Aorta (tissue), 5 donors: ENCODE data around the gene BMERB1. TPM values are rescaled to one million over a fixed set of nuclear protein-coding genes. Genes with fewer than 3 reads are reported as not detected.
A peak's percentile ranks its signal among the peaks of the same experiment; 100 is the strongest.
"Not testable (repeated sequence)": the region's sequence is repeated elsewhere in the genome, so short reads cannot be mapped to it uniquely, and the experiment has no call there.

ENCODE experiments used
- ATAC-seq: fragments of 200-7000 bp; cut with Tn5 transposase; one replicate; pipeline ENCODE4 v1.9.1; 2022; ENCODE audit warnings: moderate library complexity; ENCODE audit not compliant: low FRiP score
- DNase-seq, 2 donors: peaks; one replicate each; pipeline ENCODE4 v3.0.0-alpha.2; 2020
- H3K27ac ChIP-seq, 2 donors: one replicate each; pipeline ENCODE4 v1.5.1; 2013; ENCODE audit warnings: low read length in 2 of 2, mild to moderate bottlenecking in 2 of 2, moderate library complexity in 2 of 2, control low read depth in 1 of 2, inconsistent platforms in 1 of 2, low read depth in 1 of 2
- H3K27me3 ChIP-seq, 2 donors: one replicate each; pipeline ENCODE4 v1.6.1; 2013; ENCODE audit warnings: control low read depth in 1 of 2, low read length in 1 of 2, mild to moderate bottlenecking in 1 of 2, moderate library complexity in 1 of 2; ENCODE audit not compliant: insufficient read depth in 2 of 2, control insufficient read depth in 1 of 2
- H3K36me3 ChIP-seq, 2 donors: one replicate each; pipeline ENCODE4 v1.6.1; 2013; ENCODE audit warnings: control low read depth in 1 of 2, low read length in 1 of 2, mild to moderate bottlenecking in 1 of 2; ENCODE audit not compliant: insufficient read depth in 2 of 2, control insufficient read depth in 1 of 2
- H3K4me1 ChIP-seq, 2 donors: one replicate each; pipeline ENCODE4 v1.6.1; 2013; ENCODE audit warnings: low read length in 2 of 2, control low read depth in 1 of 2, mild to moderate bottlenecking in 1 of 2, moderate library complexity in 1 of 2; ENCODE audit not compliant: insufficient read depth in 2 of 2, control insufficient read depth in 1 of 2
- H3K4me3 ChIP-seq, 2 donors: one replicate each; pipeline ENCODE4 v1.5.1; 2013; ENCODE audit warnings: low read length in 2 of 2, control low read depth in 1 of 2, mild to moderate bottlenecking in 1 of 2
- H3K9me3 ChIP-seq: one replicate; pipeline ENCODE4 v1.6.1; 2013; ENCODE audit warnings: mild to moderate bottlenecking, low read length; ENCODE audit not compliant: control insufficient read depth
- WGBS, 2 donors: extraction: QIAGEN DNeasy Blood & Tissue Kit; methylation state at CpG; one replicate each; pipeline ENCODE4 v1.1.7; 2013; 5-methylcytosine and 5-hydroxymethylcytosine counted together
- intact Hi-C, 2 donors: fragments of 100-400 bp; cut with DNase I; formaldehyde crosslinking; loops; one replicate each; pipeline versions ENCODE4 v1.14.2 to v1.15.0; 2022
- polyA plus RNA-seq, 2 donors: library from polyadenylated mRNA; stranded (reverse); fragments of 200-250 nt; gene quantifications; one replicate each; pipeline ENCODE4 v1.2.3, GENCODE V29; 2013
- total RNA-seq, 2 donors: library from RNA; stranded (reverse); fragmentation: NEBNext Ultra II Directional; extraction: Animal tissue kit (Norgen Biotek cat#: 25700); gene quantifications; one replicate each; pipeline ENCODE4 v1.2.1, GENCODE V29; 2021
- donor health status: healthy with polysubstance abuse.
- donor health status: Bipolar disorder and iron deficiency.
- donor health status: DM: no; HTN: no; CAD: no.
- donor health status: DM: no; HTN: no; CAD: no.
- donor health status: DM: yes; HTN: yes; CAD: no.

BMERB1 gene
- total and polyA plus RNA-seq, 4 donors, result 52.2 to 76.7 (median 71.1) TPM

DNA sequence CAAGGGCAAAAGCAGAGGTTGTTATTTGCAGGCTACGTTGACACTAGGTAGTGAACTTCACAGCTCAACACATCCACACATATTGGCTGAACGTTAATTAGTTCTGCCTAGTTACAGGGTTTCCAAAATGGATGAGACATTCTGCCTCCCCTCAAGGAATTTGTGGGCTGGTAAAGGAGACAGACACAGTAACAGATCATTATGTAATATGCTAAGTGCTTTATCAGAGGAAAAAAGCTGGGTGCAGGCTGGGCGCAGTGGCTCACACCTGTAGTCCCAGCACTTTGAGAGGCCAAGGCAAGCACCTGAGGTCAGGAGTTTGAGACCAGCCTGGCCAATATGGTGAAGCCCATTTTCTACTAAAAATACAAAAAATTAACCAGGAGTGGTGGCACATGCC, 26.2 kb downstream of the BMERB1 start:
- no peaks in the 10 kb centered on the region for H3K27me3 ChIP-seq
- no peak overlapping the region for H3K4me3 ChIP-seq
- ATAC-seq (no peak), DNase-seq (no peak)
- intact Hi-C loops, result no loop called here
- H3K4me1 ChIP-seq, result peaks cover 0 to 3% of the 10 kb centered on the region in 2 donors
- WGBS, 2 donors, result 86 to 89% methylated on average over 3 of the region's 3 CpGs
- no peaks in the 10 kb centered on the region for H3K36me3 ChIP-seq
- no peaks in the 10 kb centered on the region for H3K9me3 ChIP-seq
- no peak overlapping the region for H3K27ac ChIP-seq

DNA sequence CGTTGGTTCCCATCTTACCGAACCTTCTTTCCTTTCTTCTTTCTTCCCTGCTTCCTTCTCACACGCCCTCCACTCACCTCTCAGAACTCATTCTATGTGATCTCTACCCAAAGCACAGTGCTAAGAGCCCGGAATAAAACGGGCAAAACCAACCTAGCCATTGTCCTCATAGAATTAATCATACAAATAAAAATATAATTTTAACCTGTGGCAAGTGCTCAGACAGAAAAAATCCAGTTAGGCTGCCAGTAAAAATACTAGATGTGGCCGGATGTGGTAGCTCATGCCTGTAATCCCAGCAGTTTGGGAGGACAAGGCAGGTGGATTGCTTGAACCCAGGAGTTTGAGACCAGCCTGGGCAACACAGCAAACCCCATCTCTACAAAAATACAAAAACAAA, 27.0 kb downstream of the BMERB1 start:
- intact Hi-C loops, result no loop called here
- Histone ChIP-seq H3K36me3 (no peaks in the 10 kb centered on the region), H3K9me3 (no peaks in the 10 kb centered on the region), H3K27me3 (no peaks in the 10 kb centered on the region), H3K27ac (peak overlapping the region in 1 of 2 donors; percentile 43), H3K4me1 (peaks cover 0 to 3% of the 10 kb centered on the region in 2 donors), H3K4me3 (no peak overlapping the region)
- 30 to 34% methylated on average over 6 of the region's 6 CpGs for WGBS, 2 donors
- ATAC-seq (no peak), DNase-seq (no peak)

GRCh38 chr16:15464401-15465186, 30.2 kb downstream of the BMERB1 start:
- WGBS, 2 donors, result 82% methylated on average over 4 of the region's 4 CpGs
- no peaks in the 10 kb centered on the region for H3K9me3 ChIP-seq
- H3K4me1 ChIP-seq, result peaks cover 0 to 3% of the 10 kb centered on the region in 2 donors
- H3K27me3 ChIP-seq, result no peaks in the 10 kb centered on the region
- DNase-seq, result no peak
- intact Hi-C loops, result no loop called here
- no peak overlapping the region for H3K27ac ChIP-seq
- no peak overlapping the region for H3K4me3 ChIP-seq
- ATAC-seq, result no peak
- no peaks in the 10 kb centered on the region for H3K36me3 ChIP-seq

DNA sequence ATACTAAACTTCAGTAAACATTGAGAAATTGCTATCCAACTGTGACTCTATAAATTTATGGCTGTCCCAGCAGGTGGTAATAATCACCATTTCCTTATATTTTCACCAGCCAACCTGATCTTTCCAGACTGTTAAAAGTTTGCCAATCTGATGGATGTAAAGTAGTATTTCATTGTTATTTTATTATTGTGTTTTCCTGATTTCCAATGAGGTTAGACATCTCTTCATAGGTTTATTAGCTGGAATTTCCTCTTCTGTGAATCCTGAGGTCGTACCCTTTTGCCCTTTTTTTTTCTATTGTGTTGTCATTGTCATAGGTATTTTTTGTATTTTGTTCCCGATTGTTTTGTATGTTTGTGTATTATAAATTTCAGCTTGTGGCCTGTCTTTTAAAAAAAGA, 31.7 kb downstream of the BMERB1 start:
- ATAC-seq (no peak), DNase-seq (no peak)
- Histone ChIP-seq H3K9me3 (no peaks in the 10 kb centered on the region), H3K27me3 (no peaks in the 10 kb centered on the region), H3K4me1 (peaks cover 0 to 3% of the 10 kb centered on the region in 2 donors), H3K4me3 (no peak overlapping the region), H3K27ac (no peak overlapping the region), H3K36me3 (no peaks in the 10 kb centered on the region)
- intact Hi-C loops, result no loop called here
- 94 to 98% methylated on average over 2 of the region's 2 CpGs for WGBS, 2 donors

DNA sequence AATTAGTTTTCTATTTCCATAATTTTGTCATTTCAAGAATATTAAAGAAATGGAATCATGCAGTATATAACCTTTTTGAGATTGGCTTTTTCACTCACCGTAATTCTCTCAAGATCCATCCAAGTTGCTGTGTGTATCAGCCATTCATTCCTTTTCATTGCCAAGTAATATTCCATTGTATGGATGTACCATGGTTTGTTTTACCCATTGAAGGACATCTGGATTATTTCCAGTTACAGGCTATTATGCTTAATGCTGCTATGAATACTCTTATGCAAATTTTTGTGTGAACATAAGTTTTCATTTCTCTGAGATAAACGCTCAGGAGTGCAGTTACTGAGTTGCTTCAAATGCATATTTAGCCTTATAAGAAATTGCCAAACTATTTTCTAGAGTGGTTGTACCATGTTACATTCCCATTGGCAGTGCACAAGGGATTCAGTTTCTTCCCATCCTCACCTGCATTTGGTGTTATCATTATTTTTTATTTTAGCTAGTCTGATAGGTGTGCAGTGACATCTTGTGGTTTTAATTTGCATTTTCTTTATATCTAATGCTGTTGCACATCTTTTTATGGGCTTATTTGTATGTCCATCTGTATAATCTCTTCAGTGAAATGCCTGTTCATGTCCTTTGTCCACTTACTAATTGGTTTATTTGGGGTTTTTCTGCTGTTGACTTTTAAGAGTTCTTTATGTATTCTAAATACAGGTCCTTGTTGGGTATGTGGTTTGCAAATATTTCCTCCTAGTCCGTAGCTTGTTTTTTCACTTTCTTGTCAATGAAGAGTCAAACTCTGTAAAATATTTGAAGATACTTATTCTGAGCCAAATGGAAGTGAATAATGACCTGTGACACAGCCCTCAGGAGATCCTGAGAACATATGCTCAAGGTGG, 32.7 kb downstream of the BMERB1 start:
- no peak for ATAC-seq
- Histone ChIP-seq H3K4me1 (no peaks in the 10 kb centered on the region), H3K27me3 (no peaks in the 10 kb centered on the region), H3K36me3 (no peaks in the 10 kb centered on the region), H3K4me3 (no peak overlapping the region), H3K9me3 (no peaks in the 10 kb centered on the region), H3K27ac (no peak overlapping the region)
- 65 to 67% methylated on average over 3 of the region's 3 CpGs for WGBS, 2 donors
- intact Hi-C loops, result no loop called here
- no peak for DNase-seq

DNA sequence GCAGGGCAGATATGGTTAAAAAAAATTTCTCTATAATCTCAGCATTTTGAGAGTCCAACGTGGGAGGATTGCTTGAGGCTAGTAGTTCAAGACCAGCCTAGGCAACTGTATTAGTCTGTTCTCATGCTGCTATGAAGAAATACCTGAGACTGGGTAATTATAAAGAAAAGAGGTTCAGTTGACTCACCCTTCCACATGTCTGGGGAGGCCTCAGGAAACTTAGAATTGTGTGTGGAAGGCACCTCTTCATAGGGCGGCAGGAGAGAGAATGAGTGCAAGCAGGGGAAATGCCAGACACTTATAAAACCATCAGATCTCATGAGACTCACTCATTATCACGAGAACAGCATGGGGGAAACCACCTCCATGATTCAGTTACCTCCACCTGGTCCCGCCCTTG, 42.6 kb downstream of the BMERB1 start:
- H3K9me3 ChIP-seq, H3K4me3 ChIP-seq, H3K4me1 ChIP-seq, DNase-seq, ATAC-seq, H3K36me3 ChIP-seq, H3K27ac ChIP-seq, intact Hi-C loops, H3K27me3 ChIP-seq: not testable (repeated sequence)
- 90 to 91% methylated on average over 4 of the region's 4 CpGs for WGBS, 2 donors

DNA sequence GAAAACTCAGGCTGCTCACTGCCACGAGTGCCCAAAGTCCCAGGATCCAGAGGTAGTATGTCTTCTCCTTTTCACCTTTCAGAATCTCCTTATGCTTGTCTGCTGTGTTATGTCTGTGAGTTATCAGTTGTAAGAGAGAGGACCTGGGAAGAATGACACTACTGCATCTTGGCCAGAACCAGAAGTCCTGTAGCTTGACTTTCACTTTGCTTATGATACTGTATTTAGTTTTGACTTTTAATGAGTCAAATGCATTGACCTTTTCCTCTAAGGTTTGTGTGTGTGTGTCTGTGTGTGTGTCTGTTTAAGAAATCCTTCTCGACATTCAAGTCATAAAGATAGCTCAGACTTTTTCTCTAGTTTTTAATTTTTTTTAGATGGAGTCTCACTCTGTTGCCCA, 43.4 kb downstream of the BMERB1 start:
- H3K4me1 ChIP-seq, result no peaks in the 10 kb centered on the region
- H3K36me3 ChIP-seq, result no peaks in the 10 kb centered on the region
- no peaks in the 10 kb centered on the region for H3K27me3 ChIP-seq
- H3K4me3 ChIP-seq, result no peak overlapping the region
- 87 to 89% methylated on average over 2 of the region's 2 CpGs for WGBS, 2 donors
- H3K9me3 ChIP-seq, result no peaks in the 10 kb centered on the region
- no peak overlapping the region for H3K27ac ChIP-seq
- intact Hi-C loops, result no loop called here
- ATAC-seq (no peak), DNase-seq (no peak)

DNA sequence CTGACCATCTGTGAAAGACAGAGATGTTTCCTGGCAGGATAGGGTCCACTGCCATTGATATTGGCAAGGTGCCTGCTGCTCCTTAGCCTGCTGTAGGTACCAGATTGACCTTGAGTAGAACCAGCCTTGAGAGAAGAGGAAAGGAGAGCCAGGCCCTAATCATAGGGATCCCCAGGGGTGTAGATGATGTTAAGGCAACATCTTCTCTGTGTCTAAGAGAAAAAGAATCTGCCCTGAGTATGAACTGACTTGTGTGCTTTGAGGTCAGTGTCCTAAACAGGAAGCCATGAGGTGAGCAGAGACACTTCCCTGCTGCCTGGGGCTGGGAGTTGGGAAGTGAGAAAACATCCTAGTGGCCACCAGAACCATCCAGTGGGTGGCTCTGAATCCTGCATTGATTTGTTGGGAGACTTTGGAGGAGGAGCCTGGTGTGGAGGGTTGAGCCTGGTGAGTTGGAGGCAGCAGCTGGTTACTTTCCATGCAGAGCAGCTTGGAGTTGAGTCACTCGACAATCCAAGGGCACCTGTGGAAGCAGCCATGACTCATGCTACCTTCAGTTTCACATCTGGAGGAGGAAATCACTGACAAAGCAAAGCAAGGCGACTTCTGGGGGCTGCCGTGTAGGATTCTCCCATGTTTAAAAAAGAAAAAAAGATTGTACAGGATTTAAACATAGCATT, 47.8 kb downstream of the BMERB1 start:
- no peak overlapping the region for H3K27ac ChIP-seq
- peak; percentile 73 for ATAC-seq
- intact Hi-C loops, result loop anchor here in 1 of 2 donors (5.0 kb wide), 1 partner anchor 35 kb away; no protein-coding TSS in a partner anchor
- H3K27me3 ChIP-seq, result no peaks in the 10 kb centered on the region
- H3K9me3 ChIP-seq, result no peaks in the 10 kb centered on the region
- WGBS, 2 donors, result 70 to 75% methylated on average over 3 of the region's 3 CpGs
- H3K4me3 ChIP-seq, result no peak overlapping the region
- H3K36me3 ChIP-seq, result no peaks in the 10 kb centered on the region
- peak in 1 of 2 donors; percentile 58 for DNase-seq
- H3K4me1 ChIP-seq, result no peaks in the 10 kb centered on the region
